Tongue (tissue), 2 donors: ENCODE measurements around the gene ABCA4. TPM values are rescaled to one million over a fixed set of nuclear protein-coding genes. Genes with fewer than 3 reads are reported as not detected.
"Not testable (repeated sequence)": the region's sequence is repeated elsewhere in the genome, so short reads cannot be mapped to it uniquely, and the experiment has no call there.

Experiments
- DNase-seq: peaks from one replicate; pipeline ENCODE4 v3.0.0-alpha.2; 2015
- total RNA-seq: library from RNA; depleted of rRNA; stranded (reverse); fragments of >200 nt; gene quantifications from one replicate; pipeline ENCODE4 v1.2.3, GENCODE V29; 2014

ABCA4 gene
- total RNA-seq, 1 donor from 2014 or later: 2.2 TPM

DNA sequence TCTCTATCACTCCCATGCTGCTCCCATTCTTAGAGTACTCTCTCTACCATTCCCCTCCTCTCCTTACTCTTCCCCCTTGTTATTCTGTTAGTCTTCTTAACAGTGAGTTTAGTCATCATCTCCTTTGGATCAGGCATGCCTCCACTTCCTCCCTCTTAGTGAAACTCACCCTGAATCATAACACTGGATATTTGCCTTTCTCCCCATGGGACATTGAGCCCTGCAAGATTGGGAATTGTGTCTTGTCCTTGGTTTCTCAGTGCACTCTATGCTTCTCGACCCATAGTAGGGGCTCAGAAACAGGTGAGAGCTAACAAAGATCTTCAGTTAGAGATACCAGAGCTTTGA lies 143.4 kb downstream of the ABCA4 start:
- DNase-seq: no peak

DNA sequence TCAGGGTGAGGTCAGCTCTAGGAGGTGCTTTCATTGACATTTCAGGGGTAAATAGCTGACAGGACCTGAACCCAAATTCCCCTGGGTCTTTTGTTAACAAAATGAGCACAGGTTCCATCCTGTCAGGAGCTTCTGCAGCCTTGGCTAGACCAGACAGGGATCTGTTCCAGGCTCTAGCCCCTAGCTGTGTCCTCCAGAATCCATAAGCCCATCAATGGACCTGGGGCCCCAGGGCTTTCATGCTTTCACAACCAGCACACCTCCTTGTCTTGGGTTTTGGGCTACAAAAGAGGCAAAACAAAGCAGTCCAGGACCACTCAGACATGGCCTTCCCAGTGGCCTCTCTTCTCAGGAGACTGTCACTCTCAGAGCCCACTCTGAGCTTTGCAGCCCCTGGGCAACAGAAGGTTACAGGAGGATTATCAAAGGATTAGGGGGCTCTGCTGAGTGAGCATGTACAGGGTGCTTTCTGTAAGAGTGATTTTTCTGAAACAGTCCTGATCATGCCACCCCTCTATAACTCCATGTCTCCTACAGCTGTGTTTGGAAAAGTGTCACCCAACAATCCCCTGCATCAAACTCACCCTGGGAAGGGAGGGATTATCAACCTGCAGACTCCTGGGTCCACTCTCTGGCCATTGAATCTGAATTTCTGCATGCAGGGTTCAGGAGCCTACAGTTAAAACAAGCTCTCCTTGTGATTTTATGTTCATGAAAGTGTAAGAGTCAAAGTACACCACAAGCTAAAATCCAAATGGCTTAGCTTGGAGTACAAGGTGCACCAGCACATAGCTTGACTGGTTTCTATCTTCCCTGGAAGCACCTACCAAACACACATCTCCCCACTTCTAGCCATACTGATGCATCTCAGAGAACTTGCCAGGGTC lies 144.0 kb downstream of the ABCA4 start:
- no peak for DNase-seq

DNA sequence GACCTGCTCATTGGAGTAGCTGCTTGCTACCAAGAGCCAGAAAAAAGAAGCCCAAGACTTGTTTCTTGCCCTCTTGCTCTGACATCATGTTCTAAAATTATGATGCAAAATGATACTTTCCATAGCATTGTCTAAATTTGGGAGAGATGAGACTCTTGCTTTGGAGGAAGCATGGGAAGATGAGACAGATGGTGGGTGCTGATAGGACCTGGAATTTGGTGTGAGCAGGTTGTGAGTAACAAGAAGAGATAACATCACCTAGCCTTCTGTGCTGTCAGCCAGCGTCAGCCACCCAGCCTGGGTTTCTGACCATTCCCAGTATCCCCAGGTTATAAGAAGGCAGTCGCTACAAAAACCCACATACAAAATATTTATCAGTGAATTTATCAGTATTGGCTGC lies 144.7 kb downstream of the ABCA4 start:
- DNase-seq: no peak

DNA sequence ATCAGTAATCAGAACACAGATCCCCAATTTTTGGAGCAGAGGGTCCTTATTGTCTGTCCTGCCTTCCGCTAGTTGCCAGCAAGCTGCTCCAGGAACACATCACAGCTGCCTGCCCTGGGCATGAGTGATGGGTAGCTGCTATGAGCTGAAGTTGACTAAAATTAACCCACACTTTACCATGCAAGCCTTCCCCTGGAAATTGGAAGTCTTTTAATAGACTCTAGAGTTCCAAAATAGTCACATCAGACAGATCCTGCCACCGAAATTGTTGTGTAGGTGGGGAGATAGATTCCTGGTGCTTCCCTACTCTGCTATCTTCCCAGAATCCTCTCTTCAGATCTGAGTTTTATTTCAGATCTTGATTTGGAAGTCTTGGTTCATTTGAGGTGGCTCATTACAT lies 148.6 kb downstream of the ABCA4 start:
- DNase-seq: no peak

DNA sequence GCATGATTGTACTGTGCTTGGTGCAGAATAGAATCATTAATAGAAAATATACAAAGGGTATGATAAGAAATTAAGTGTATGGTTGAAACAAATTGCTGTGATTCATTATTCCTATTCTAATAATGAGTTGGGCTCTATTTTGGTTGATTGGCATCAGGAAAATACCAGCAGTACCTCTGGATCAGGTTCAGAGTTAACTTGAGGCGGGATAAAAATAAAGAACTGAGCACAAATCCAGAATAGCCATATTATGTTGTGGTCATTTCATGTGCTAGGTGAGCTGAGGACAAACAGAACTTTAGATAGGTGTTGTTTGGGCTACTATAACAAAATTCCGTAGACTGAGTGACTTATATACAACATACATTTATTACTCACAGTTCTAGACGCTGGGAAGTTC lies 151.1 kb downstream of the ABCA4 start:
- no peak for DNase-seq

DNA sequence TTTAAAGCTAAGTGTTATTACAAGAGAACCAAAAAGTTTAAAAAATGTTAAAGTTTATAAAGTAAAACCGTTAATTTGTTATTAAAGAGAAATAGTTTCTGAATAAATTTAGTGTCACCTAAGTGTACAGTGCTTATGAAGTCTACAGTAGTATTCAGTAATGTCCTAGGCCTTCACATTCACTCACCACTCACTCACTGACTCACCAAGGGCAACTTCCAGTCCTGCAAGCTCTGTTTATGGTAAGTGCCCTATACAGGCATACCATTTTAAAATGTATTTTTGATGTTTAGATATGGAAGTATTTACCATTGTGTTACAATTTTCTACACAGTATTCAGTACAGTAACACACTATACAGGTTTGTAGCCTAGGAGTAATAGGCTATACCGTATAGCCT lies 151.6 kb downstream of the ABCA4 start:
- DNase-seq: no peak

DNA sequence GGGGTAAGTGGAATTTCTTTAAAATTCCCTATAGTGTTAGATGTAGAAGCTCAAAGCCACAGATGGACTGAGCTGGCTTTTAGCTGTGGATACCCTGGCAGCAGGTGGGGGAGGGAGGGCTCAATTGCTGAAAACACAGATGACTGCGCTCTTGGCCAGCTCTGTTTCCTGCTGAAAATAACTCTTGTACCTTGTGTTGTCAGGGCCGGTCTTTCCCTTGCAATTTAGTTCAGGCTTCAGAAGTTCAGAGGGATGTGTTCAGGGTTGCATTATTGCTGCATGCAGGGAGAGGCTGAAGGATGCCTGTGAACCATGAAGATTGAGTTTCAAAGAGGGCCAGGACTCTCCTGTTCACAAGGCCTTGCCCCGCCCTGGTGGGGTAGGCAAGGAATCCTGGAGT lies 153.6 kb downstream of the ABCA4 start:
- DNase-seq: peak; percentile 35

DNA sequence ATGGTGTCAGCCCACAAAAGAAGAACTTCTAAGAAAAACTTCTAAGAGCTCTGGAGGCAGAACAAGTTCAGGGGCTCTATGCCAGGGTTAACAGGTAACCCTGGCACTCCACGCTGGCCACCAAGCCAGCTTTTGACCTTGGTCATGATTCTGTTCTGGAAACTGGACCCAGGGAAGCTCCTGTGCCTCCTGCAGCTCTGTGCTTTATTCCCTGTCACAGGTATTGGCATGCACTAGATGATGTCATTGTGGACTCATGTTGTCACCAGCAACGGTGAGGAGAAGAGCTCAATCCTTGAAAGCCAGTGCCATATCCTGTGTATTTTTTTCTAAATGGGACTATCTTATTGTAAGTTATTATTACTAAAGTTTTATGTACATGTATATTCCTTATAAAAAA lies 155.1 kb downstream of the ABCA4 start:
- no peak for DNase-seq

DNA sequence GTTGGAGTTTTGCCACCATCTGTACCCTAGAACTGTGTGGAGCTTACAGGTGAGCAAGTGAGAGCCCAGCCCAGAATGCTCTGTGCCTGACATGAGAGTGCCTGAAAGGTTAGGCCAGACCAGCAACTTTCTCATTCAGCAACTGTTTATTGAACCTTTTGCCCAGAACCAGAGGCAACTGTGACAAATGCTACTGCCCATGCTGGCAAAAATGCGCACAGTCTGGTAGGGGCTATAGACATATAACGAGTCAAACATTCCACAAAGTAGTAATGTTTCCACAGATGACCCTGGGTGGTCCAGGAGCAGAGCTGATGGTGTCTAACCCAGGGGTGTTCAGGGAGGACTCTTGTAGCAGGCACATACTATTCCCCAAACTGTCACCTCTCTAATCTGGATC lies 155.7 kb downstream of the ABCA4 start:
- no peak for DNase-seq

DNA sequence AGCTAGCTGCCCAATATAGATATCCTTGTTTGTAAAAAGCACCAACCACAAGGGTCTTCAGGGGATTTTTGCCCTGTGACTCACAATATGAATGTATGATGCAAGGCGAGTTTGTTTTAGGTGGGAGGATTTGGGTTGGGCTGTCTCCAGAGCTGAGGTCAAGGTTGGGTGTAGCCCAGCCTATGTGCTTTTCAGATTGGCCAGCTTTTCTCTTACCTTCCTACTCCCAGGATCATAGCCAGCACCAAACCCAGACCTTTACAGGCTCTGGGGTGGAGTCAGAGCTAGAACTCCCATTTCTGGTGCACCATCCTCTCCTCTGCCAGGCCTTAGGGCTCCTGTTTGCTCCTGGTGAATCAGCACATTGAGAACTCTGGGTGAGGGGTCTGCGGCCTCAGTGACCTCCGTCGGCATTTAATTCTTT lies 156.2 kb downstream of the ABCA4 start:
- no peak for DNase-seq

DNA sequence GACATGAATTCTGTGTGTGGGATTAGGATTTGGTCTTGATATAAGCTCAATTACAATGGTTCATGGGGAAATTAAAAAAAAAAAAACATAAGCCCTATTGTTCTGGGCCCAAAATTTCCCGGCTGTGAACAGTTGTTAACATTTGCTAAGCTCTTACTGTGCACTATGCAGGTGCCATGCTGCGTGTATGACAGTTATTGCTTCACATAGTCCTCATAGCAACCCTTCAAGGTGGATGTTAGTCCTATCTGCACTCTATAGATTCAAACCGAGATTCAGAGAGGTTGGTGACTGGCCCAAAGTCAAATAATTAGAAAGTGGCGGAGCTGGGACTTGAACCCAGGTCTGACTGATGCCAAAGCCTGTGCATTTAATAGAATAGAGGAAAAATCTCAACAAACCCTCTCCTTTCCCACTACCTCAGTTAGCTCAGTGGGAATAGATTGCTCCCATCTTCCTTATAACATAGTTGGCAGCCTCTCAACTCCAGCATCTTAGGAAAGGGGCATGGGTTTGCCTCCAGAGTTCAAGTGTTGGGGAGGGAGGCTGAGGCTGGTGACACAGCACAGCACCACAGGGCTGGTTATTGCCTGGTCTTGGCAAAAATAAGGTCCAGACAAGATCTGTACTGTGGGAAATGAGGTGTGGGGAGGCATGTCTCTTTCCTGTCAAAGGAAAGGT lies 156.7 kb downstream of the ABCA4 start:
- DNase-seq: no peak

DNA sequence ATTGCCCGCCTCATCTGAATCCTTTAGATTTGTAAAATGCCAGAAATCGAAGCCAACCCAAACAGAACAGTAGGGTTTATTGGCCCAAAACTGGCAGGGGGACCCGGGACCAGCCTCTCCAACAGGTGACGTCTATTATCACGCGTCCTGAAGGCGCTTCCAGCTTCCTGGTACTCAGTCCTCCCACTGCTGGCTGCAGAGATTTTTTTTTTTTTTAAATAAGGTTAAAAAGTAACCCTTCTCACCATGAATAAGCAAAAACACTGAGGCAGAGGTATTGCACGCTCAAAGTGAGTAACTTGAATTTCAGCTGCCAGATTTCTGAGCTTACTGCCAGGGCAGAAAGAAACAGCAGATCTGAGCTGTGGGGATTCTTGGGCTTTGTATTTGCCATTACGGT lies 157.4 kb downstream of the ABCA4 start:
- DNase-seq: no peak

DNA sequence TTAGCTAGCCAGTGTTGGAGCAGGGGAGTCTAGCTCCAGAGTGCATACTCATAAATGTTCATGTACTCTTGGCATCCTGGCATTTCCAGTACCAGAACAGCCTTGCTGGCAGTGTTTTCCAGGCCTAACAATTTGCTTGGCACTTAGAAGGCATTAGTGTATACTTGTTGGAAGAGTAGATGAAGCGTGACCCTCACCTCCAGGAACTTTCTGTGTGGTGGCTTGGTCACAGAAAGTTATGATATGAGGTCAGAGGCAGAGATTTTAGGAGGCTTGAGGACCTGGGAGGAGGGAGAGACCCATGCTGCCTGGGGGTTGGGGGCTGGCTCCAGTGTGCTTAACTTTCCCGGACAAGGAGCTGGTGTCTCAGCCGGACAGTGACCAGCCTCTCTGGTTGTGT lies 159.0 kb downstream of the ABCA4 start:
- no peak for DNase-seq

DNA sequence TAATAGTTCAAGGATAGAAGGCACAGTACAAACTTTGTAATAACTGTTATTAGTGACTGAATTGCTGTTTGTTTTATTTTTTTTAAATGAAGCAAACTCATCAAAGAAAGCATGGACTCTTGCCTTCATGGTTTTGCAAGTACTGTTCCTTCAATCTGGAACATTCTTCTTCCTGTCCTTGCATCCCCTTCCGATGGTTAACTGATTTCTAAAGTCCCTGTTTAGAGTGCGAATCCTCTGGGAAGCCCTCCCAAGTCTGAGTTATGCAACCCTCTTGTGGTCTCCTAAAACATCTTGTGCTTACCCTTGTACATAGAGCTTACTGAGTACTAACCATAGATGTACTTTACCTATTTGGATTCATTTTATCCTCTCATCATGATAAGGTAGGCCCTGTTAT lies 159.5 kb downstream of the ABCA4 start:
- DNase-seq: no peak

DNA sequence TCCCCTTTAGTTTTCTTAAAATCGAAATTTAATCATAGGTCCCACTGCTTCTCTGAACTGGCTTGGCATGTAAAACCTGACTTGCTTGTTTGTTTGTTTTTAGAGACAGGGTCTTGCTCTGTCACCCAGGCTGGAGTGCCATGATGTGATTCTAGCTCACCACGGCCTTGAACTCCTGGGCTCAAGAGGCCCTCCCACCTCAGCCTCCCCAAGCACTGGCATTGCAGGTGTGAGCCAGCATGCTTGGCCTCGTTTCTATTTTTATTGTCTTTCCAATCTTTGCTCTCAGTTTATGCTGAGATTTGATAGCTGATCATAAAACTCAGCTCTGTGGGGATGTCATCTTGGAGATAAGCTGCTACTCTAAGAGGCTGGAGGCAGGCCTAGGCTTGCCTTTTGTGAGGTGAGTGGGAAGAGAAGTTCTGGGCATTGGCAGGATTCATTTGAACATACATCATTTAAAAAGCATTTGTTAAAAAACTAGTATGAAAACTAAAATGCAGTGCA lies 160.3 kb downstream of the ABCA4 start:
- DNase-seq: peak; percentile 25

DNA sequence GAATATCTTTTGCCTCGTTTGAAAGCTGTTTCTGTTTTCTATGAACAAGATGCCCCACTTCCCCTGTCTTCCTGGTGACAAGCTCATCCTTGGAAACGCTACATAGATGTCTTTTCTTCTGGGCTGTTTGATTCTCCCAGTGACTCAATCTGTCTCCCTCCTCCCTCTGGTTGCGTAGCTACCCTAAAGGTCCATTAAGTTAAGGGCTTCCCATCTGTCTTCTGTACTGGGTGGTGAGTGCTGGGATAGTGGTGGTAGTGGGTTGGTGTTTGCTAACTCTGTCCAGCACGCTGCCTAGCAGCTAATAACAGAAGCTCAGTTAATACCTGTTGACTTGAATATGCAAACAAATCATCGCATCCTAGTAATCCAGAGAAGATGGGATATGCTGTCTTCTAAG lies 161.5 kb downstream of the ABCA4 start:
- no peak for DNase-seq

DNA sequence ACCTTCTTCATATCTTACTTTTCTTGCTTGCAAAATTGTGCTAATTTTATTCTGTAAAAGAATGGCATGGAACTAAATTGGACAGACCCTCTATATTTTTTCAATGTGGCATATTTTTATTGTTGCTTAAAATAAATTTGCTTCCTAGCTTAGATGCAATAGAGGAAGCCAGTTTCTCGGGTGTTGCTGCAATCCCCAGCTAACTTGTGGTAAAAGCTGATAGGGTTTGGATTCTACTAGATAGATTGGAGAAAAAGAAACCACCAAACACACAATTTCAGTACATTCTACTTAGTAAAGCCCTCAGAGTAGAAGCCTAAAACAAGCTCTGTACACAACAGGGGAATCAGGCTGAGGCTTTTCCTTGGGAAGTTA lies 162.2 kb downstream of the ABCA4 start:
- DNase-seq: no peak

DNA sequence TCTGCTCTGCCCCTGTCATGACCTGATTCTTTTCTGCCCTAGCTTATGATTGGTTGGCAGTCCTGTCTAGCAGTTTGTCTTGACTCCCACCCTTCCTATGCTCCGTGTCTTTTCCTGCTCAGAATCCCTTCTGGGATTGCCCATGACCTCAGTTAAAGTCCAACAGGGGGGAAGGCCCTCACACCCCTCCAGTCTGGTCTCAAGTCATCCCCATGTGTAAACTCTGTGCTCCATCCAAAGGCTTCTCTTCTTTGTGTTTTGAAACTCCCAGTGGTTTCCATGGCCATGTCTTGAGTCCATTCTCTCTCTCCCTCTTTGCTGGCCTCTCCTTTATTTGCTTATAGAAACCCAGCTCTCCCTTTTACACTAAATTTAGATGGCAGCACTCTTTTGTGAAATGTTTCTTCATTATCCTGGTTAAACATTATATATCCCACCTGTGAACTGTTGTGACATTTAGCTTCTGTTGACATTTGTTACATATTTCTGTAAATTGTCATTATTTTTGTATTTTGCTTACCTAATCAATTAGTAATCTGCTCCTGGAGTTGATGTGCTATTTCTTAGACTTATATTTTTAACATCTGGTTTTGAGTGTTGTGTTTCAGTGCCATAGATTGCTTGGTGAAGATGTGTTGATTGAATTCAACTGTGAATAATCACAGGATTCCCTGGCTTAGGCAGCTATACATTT lies 162.8 kb downstream of the ABCA4 start:
- no peak for DNase-seq

DNA sequence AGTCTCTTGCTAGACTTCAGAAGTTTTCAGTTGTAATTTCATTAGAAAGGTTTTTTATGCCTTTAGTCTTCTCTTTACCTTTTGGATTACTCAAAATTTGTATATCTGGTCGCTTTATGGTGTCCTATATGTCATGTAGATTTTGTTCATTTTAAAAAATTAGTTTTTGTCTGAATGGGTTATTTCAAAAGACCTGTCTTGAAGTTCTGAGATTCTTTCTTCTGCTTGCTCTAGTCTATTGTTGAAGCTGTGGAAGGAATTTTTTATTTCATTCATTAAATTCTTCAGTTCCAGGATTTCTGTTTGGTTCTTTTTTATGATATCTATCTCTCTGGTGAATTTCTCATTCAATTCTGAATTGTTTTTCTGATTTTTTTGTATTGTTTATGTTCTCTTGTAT lies 165.2 kb downstream of the ABCA4 start:
- no peak for DNase-seq

DNA sequence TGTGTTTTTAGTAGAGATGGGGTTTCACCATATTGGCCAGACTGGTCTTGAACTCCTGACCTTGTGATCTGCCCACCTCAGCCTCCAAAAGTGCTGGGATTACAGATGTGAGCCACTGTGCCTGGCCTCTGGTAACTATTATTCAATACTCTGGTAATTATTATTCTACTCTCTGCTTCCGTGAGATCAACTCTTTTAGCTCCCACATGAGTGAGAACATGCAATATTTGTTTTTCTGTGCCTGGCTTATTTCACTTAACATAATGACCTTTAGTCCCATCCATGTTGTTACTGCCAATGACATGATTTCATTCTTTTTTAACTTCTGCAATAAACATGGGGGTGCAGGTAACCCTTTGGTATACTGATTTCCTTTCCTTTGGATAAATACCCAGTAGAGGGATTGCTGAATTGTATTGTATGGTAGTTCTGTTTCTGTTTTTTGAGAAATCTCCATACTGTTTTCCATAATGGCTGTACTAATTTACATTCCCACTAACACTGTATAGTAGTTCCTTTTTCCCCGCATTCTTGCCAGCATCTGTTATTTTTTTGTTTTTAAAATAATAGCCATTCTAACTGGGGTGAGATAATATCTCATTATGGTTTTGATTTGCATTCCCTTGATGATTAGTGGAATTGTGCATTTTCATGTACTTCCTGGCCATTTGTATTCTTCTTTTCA lies 173.8 kb downstream of the ABCA4 start:
- not testable (repeated sequence) for DNase-seq
